GM12878 (cell line): ENCODE results near the gene DPP9. TPM values are rescaled to one million over a fixed set of nuclear protein-coding genes. Genes with fewer than 3 reads are reported as not detected.
A peak's percentile ranks its signal among the peaks of the same experiment; 100 is the strongest.

ENCODE experiments used
- ATF2 ChIP-seq: IDR thresholded peaks from 2 replicates; pipeline ENCODE4 v1.6.1; 2012; ENCODE audit warnings: low read length, inconsistent platforms
- BCL11A ChIP-seq: IDR thresholded peaks from 2 replicates; pipeline ENCODE4 v1.6.1; 2011; ENCODE audit warnings: low read depth, low read length
- BCLAF1 ChIP-seq: fragments of 450-650 bp; IDR thresholded peaks from 2 replicates; pipeline ENCODE4 v1.6.1; 2017; ENCODE audit warnings: antibody characterized with exemption, mild to moderate bottlenecking, moderate library complexity
- EP300 ChIP-seq, 2 experiments: fragments of 150-350 bp in 1 of 2; IDR thresholded peaks; 2 replicates each; pipeline ENCODE4 v1.6.1; 2011 to 2012; ENCODE audit warnings: low read depth in 2 of 2, low read length in 2 of 2, borderline replicate concordance in 1 of 2, improper control_type of control experiment in 1 of 2, inconsistent platforms in 1 of 2; ENCODE audit not compliant: control insufficient read depth in 1 of 2
- MEF2A ChIP-seq: IDR thresholded peaks from 2 replicates; pipeline ENCODE4 v1.6.1; 2011; ENCODE audit warnings: low read depth, mild to moderate bottlenecking, low read length, moderate library complexity; ENCODE audit not compliant: insufficient read depth
- MTA3 ChIP-seq: IDR thresholded peaks from 2 replicates; pipeline ENCODE4 v1.6.1; 2012; ENCODE audit warnings: low read length, inconsistent platforms, borderline replicate concordance
- NKRF ChIP-seq: fragments of 450-650 bp; conservative IDR thresholded peaks from 2 replicates; pipeline ENCODE4 v1.6.1; 2017; ENCODE audit warnings: mild to moderate bottlenecking, moderate library complexity
- NR2C1 ChIP-seq: fragments of 450-650 bp; IDR thresholded peaks from 2 replicates; pipeline ENCODE4 v1.6.1; 2017; ENCODE audit warnings: antibody characterized with exemption, mild to moderate bottlenecking, moderate library complexity
- NR2F1 ChIP-seq: fragments of 450-650 bp; conservative IDR thresholded peaks from 2 replicates; pipeline ENCODE4 v1.6.1; 2017; ENCODE audit warnings: mild to moderate bottlenecking
- PML ChIP-seq: IDR thresholded peaks from 2 replicates; pipeline ENCODE4 v1.6.1; 2012; ENCODE audit warnings: low read length, inconsistent platforms
- RB1 ChIP-seq: fragments of 450-650 bp; formaldehyde crosslinking; IDR thresholded peaks from 2 replicates; pipeline ENCODE4 v1.6.1; 2017; ENCODE audit warnings: mild to moderate bottlenecking, borderline replicate concordance
- RBBP5 ChIP-seq: fragments of 200-600 bp; sonication (generic); conservative IDR thresholded peaks from 2 replicates; pipeline ENCODE4 v1.6.1; 2016
- RCOR1 ChIP-seq: conservative IDR thresholded peaks from 2 replicates; pipeline ENCODE4 v1.6.1; 2012; ENCODE audit warnings: low read depth, low read length, improper control_type of control experiment
- SIN3A ChIP-seq: IDR thresholded peaks from 2 replicates; pipeline ENCODE4 v1.6.1; 2012; ENCODE audit warnings: low read depth, low read length, improper control_type of control experiment
- SRF ChIP-seq, 2 experiments: IDR thresholded peaks; 2 replicates each; pipeline ENCODE4 v1.6.1; 2011; ENCODE audit warnings: low read depth in 2 of 2, low read length in 2 of 2, mild to moderate bottlenecking in 1 of 2, moderate library complexity in 1 of 2
- ZNF622 ChIP-seq: fragments of 450-650 bp; IDR thresholded peaks from 2 replicates; pipeline ENCODE4 v1.6.1; 2017; ENCODE audit warnings: mild to moderate bottlenecking, inconsistent platforms
- polyA plus RNA-seq, 11 experiments: library from polyadenylated mRNA; depleted of rRNA in 4 of 11; unstranded in 6 of 11; stranded (reverse) in 5 of 11; fragments of >200 nt; fragmentation: Nextera tagmentation in 4 of 11; fragmentation: Illumina TruSeq in 1 of 11; extraction: Ambion mirVana in 4 of 11; extraction: Trizol in 1 of 11; gene quantifications; 1 replicate in 1 of 11; 2 replicates in 10 of 11; pipeline versions ENCODE4 v1.2.1 to v1.2.3, GENCODE V29; 2011 to 2016; ENCODE audit warnings: inconsistent platforms in 2 of 11, missing spikeins in 2 of 11, low read depth in 1 of 11
- total RNA-seq, 4 experiments: library from RNA; depleted of rRNA in 3 of 4; stranded (reverse); fragments of >200 nt in 3 of 4; fragmentation: Illumina TruSeq in 1 of 4; extraction: Trizol in 1 of 4; gene quantifications; 2 replicates each; pipeline versions ENCODE4 v1.2.1 to v1.2.3, GENCODE V29; 2013 to 2021
- TF ChIP-seq, protein P1 (sequence below): IDR thresholded peaks from 2 replicates; pipeline ENCODE4 v1.6.1; 2012; ENCODE audit warnings: mild to moderate bottlenecking, low read depth, low read length
- TF ChIP-seq, protein P2 (sequence below): IDR thresholded peaks from 2 replicates; pipeline ENCODE4 v1.6.1; 2011; ENCODE audit warnings: borderline replicate concordance, low read depth, mild to moderate bottlenecking, moderate library complexity, low read length; ENCODE audit not compliant: insufficient read depth, poor library complexity, severe bottlenecking

Gene DPP9
- total and polyA plus RNA-seq, 10 of the 15 experiments (the other 5 are each of a cell fraction or from before 2014, with no cell fraction given): 0.64 to 58.6 (median 27.6) TPM

DNA sequence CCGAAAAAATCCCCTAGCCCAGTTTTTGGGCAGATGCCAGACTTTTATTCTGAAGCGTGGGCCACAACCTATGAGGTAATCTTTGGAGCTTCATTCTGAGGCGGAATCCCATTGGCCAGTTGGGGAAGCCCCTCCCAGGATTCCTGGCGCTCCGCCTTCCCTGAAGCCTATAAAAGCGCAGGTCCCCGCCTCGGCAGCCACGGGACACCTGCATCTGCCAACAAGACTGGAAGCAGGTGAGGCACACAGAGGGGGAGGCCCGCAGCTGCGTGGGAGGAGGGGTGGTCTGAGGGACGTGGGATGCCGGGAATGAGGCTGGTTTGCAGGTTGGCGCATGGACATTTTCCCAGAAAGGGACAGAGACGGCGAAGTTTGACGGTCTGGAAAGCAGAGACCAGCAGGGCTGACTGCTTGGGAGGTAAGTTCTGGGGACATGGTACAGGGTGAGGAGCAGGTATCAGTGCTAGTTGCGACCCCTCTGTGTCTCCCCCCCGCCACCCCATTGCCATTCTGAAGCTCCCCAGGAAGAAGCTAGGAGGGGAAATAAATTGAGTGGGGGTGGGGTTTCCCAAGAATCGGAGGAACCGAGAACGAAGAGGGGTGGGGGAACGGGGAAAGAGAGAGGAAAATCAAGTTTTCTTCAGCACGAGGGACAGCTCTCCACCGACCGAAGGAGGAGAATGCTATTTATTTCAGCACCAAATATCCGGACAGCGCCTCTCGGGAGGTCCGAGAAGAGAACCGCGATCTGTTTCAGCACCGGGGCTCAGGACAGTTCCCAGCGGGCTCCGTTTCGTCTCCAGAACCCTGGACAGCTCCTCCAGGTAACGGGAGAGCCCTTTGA, 45.5 kb upstream of the DPP9 start (continued):
- TF ChIP-seq, protein P1, sequence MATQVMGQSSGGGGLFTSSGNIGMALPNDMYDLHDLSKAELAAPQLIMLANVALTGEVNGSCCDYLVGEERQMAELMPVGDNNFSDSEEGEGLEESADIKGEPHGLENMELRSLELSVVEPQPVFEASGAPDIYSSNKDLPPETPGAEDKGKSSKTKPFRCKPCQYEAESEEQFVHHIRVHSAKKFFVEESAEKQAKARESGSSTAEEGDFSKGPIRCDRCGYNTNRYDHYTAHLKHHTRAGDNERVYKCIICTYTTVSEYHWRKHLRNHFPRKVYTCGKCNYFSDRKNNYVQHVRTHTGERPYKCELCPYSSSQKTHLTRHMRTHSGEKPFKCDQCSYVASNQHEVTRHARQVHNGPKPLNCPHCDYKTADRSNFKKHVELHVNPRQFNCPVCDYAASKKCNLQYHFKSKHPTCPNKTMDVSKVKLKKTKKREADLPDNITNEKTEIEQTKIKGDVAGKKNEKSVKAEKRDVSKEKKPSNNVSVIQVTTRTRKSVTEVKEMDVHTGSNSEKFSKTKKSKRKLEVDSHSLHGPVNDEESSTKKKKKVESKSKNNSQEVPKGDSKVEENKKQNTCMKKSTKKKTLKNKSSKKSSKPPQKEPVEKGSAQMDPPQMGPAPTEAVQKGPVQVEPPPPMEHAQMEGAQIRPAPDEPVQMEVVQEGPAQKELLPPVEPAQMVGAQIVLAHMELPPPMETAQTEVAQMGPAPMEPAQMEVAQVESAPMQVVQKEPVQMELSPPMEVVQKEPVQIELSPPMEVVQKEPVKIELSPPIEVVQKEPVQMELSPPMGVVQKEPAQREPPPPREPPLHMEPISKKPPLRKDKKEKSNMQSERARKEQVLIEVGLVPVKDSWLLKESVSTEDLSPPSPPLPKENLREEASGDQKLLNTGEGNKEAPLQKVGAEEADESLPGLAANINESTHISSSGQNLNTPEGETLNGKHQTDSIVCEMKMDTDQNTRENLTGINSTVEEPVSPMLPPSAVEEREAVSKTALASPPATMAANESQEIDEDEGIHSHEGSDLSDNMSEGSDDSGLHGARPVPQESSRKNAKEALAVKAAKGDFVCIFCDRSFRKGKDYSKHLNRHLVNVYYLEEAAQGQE: peak; percentile 100
- no peak for TF ChIP-seq ATF2
- TF ChIP-seq RB1: peak; percentile 59; the same call in 1 of the 2 replicates
- TF ChIP-seq RCOR1: peak; percentile 99
- TF ChIP-seq NR2C1: peak; percentile 82
- TF ChIP-seq PML: no peak
- peak; percentile 99 for TF ChIP-seq NKRF
- TF ChIP-seq SIN3A: peak; percentile 100
- TF ChIP-seq ZNF622: no peak
- TF ChIP-seq NR2F1: peak; percentile 94
- no peak for TF ChIP-seq BCLAF1
- TF ChIP-seq, protein P2, sequence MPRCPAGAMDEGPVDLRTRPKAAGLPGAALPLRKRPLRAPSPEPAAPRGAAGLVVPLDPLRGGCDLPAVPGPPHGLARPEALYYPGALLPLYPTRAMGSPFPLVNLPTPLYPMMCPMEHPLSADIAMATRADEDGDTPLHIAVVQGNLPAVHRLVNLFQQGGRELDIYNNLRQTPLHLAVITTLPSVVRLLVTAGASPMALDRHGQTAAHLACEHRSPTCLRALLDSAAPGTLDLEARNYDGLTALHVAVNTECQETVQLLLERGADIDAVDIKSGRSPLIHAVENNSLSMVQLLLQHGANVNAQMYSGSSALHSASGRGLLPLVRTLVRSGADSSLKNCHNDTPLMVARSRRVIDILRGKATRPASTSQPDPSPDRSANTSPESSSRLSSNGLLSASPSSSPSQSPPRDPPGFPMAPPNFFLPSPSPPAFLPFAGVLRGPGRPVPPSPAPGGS: no peak
- 0 out of 2 replicates have a peak, but pooled peaks have one; percentile 37 for TF ChIP-seq MEF2A
- TF ChIP-seq SRF (IDR thresholded peaks at IDR 0.05; ENCODE audit: low read depth in 2 of 2, low read length in 2 of 2): no peak
- no peak for TF ChIP-seq RBBP5
- TF ChIP-seq MTA3: no peak
- TF ChIP-seq EP300 (IDR thresholded peaks at IDR 0.05; ENCODE audit: borderline replicate concordance in 1 of 2, control insufficient read depth in 1 of 2, low read depth in 2 of 2, low read length in 2 of 2): no peak
- no peak for TF ChIP-seq BCL11A
